SIG-M5 (cell line): ENCODE results near the gene GYPC.

Source experiments
- DNase-seq: peaks from one replicate; lab custom pipeline; 2025; lab: John Stamatoyannopoulos, UW

The GYPC gene

DNA sequence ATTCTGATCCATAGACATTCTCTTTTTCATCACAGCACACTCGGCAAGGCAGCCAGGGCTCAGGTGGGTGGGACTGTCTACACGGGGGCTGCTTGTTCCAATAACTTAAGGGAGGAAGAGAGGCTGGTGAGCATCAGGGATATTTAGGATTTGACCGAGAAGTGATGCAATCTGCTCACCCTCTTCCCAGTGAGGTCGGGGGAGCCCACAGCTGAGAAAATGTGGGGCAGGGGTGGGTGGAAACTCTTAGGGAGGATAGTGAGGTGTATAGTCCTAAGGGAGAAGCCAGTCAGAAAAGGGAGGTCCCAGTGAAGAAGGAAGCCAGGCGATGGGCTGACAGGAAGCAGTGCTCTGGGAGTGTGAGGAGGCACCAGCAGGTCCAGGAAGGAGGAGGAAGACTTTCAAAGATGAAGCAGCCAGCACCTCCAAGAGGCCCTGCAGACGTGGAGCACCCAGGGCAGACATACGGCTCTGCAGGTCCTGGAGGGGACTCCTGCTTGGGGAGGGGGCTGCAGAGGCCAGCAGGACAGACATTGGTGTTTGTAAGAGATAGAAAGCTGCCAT is 76.8 kb downstream of the GYPC start:
- no peak for DNase-seq

DNA sequence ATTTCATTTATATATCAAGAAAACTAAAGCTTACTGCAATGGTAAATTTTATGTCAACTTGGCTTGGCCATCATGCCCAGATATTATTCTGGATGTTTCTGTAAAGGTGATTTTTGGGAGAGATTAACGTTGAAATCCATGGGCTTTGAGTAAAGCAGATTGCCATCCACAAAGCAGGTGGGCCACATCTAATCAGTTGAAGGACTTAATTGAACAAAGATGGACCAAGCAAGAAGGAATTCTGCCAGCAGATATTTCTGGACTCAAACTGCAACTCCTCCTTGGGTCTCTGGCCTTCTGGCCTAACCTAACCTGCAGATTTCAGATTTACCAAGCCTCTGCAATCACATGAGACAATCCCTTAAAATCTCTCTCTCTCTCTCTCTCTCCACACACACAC is 77.8 kb downstream of the GYPC start:
- no peak for DNase-seq

DNA sequence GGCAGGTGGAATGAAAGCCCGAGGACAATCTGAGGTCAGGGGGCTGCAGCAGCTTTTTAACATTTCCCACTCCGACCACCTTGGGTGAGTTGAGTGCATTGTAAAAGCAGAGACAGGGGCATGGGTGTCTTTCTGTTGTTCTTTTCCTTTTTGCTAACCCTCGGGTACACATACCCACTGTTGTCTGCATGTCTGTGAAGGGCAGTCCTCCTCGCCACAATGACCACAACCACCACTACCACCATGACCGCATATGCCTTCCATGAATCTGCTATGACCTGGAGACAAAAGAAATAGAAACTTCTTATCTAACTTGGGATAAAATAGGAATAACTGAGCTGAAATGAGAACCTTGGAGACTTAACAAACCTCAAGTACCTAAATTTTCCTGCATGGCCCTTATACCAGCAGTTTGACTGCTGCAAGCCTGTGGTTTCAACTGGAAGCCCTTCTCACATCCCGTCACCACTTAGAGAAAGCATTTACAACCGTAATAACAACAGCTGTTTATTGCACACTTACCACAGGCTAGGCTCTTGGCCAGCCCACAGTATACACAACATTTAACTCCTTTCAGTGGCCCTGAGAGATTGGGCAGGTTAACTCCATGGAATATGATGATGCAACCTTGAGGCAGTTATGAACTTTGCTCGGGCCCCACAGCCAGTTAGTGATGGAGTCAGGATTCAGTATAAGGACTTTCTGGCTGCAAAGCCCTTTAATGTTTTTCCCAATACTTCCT is 80.3 kb downstream of the GYPC start:
- DNase-seq, result no peak

DNA sequence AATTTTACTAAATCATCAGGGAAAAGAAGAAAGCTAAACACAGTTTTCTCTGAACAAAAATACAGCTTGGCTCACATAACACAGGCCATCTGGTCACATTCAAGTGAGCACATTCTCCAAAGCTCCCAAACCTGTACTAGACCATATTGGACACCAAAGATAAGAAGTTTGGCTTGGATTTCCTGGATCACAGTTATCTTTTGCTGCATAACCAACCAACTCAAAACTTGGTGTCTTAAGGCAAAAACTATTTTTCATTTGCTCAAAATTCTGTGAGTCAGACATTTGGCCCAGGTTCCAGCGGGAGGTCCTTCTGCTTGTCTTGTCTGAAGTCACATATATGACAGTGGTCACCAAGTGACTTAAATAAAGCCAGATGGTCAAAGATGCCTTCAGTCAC is 83.2 kb downstream of the GYPC start:
- DNase-seq, result no peak

DNA sequence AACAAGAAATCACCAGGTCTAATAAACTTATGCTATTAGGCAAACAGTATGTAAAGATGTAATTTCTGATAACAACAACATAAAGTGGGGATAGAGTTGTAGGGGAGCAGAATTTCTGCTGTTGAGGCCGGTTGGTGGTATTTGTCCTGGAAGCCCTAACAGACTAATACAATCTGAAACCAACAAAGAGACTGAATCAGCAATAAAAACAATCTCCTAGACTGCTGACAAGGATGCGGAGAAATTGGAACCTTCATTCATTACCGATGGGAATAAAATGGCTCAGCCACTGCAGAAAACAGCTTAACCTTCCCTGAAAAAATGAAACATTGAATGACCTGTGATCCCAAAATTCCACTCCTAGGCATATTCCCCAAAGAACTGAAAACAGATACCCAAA is 88.7 kb downstream of the GYPC start:
- no peak for DNase-seq
